ENCODE measurements around the gene SHROOM1.

Gene SHROOM1

GRCh38 chr5:132817011-132817410 lies 13.4 kb downstream of the SHROOM1 start:
- TF ChIP-seq CTCF (IDR thresholded peaks at IDR 0.05; ENCODE audit: low read depth, low read length): no peak
- H3K4me3 ChIP-seq (ENCODE audit: low read depth, low read length): no peak overlapping the region

- no peak for TF ChIP-seq CTCF (IDR thresholded peaks at IDR 0.05; ENCODE audit: low read depth, low read length)
- H3K4me3 ChIP-seq (ENCODE audit: low read depth, low read length): no peak overlapping the region
These were observed 13.9 kb downstream of the SHROOM1 start for GRCh38 chr5:132816554-132816953.

- H3K4me3 ChIP-seq (ENCODE audit: low read depth, low read length): no peak overlapping the region
- no peak for TF ChIP-seq CTCF (IDR thresholded peaks at IDR 0.05; ENCODE audit: low read depth, low read length)
These were observed 14.4 kb downstream of the SHROOM1 start for GRCh38 chr5:132816083-132816482.

GRCh38 chr5:132815454-132815853 lies 15.0 kb downstream of the SHROOM1 start:
- no peak for TF ChIP-seq CTCF (IDR thresholded peaks at IDR 0.05; ENCODE audit: low read depth, low read length)
- no peak overlapping the region for H3K4me3 ChIP-seq (ENCODE audit: low read depth, low read length)

GRCh38 chr5:132814503-132815294 lies 15.7 kb downstream of the SHROOM1 start:
- H3K4me3 ChIP-seq (ENCODE audit: low read depth, low read length): no peak overlapping the region
- TF ChIP-seq CTCF (IDR thresholded peaks at IDR 0.05; ENCODE audit: low read depth, low read length): no peak

- TF ChIP-seq CTCF (IDR thresholded peaks at IDR 0.05; ENCODE audit: low read depth, low read length): no peak
- peak overlapping the region; percentile 35 for H3K4me3 ChIP-seq (ENCODE audit: low read depth, low read length)
These were observed 16.6 kb downstream of the SHROOM1 start for GRCh38 chr5:132813599-132814502.

All from WI38 (cell line).